ENCODE results near the gene STAB2. TPM values are rescaled to one million over a fixed set of nuclear protein-coding genes. Genes with fewer than 3 reads are reported as not detected.

STAB2 gene
- total and polyA plus RNA-seq, 2 of the 4 experiments (the other 2 are of a cell fraction) = not detected

DNA sequence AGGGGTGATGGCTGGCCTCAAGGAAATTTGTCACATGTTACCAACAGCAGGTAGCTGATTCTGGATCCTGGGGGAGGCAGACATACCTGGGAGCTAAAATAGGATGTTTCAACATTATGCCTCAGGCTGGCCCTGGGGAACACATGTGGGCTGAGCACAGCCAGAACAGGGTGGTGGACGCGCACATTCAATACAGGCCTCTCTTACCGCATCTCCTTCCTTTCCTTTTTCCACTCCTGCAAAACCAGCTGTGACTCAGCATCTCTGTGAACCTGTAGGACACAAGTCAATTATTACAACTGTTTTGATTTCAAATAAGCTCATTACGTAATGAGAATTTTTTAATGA lies 193.0 kb downstream of the STAB2 start:
- no CpG with 5 or more reads among the region's 4 CpGs for WGBS, 2 experiments (ENCODE audit: extremely low coverage in 2 of 2, insufficient read length in 1 of 2)
- H2BK15ac ChIP-seq (ENCODE audit: low read depth, low read length) = no peak overlapping the region
- H2AFZ ChIP-seq (replicated peaks; ENCODE audit: low read length, poor library complexity) = peak overlapping the region; percentile 40
- H3K9ac ChIP-seq (ENCODE audit: low read depth, low read length) = no peak overlapping the region
- H4K8ac ChIP-seq (ENCODE audit: low read depth in 2 of 2, low read length in 2 of 2) = no peak overlapping the region
- H2BK5ac ChIP-seq (ENCODE audit: low read depth, low read length, poor library complexity, severe bottlenecking) = no peak overlapping the region
- H4K20me1 ChIP-seq (ENCODE audit: insufficient read depth, low read length) = no peaks in the 10 kb centered on the region
- H2BK20ac ChIP-seq (ENCODE audit: low read depth, low read length) = no peak overlapping the region; the same call in 1 of the 2 replicates
- no peaks in the 10 kb centered on the region; a peak in 1 of 4 replicates for H3K79me1 ChIP-seq (ENCODE audit: low read depth in 1 of 2, low read length in 2 of 2)
- H3K56ac ChIP-seq (ENCODE audit: extremely low read depth, insufficient read depth, low read length) = no peak overlapping the region
- POLR2A ChIA-PET (ENCODE audit: unreplicated experiment) = no interaction called here
- DNase-seq (peak; percentile 46), ATAC-seq (ENCODE audit: low read depth) (peak; percentile 24; the same call in 1 of the 2 replicates)
- BruUV-seq (replicated peaks) = no TSS peak
- in situ Hi-C loops (cut with MboI; ENCODE audit: low sequenced_read_pairs) (no loop called here), intact Hi-C loops (cut with micrococcal nuclease) (no loop called here), dilution Hi-C loops (cut with HindIII; ENCODE audit: low sequenced_read_pairs, unreplicated experiment) (no loop called here)
- no peak overlapping the region for H2BK120ac ChIP-seq (ENCODE audit: low read depth, low read length)
- H4K91ac ChIP-seq (ENCODE audit: insufficient read depth, low read depth, low read length) = no peak overlapping the region
- H3K4me2 ChIP-seq (ENCODE audit: low read depth, low read length) = no peak overlapping the region
- peak overlapping the region; percentile 56 for H2AK9ac ChIP-seq (replicated peaks; ENCODE audit: low read depth, low read length, poor library complexity)
- peaks cover 8% of the 10 kb centered on the region for H3K4me1 ChIP-seq (ENCODE audit: control insufficient read depth, insufficient read depth, low read length)
- CTCF ChIA-PET = interaction anchor here (1.4 kb wide), 1 partner anchor 10 kb away, joined by 4 read pairs; no protein-coding TSS in a partner anchor
- peak overlapping the region; percentile 53 for H3K14ac ChIP-seq (replicated peaks; ENCODE audit: low read depth, low read length)
- peak overlapping the region; percentile 5; the same call in 1 of the 2 replicates for H3K27ac ChIP-seq (ENCODE audit: insufficient read depth, low read length)
- no peaks in the 10 kb centered on the region for H3K9me3 ChIP-seq (ENCODE audit: control insufficient read depth, insufficient read depth, low read length)
- peak overlapping the region; percentile 34; the same call in 1 of the 2 replicates for H3K23ac ChIP-seq (ENCODE audit: low read depth, low read length)
- peaks cover 27% of the 10 kb centered on the region for H3K36me3 ChIP-seq (ENCODE audit: control insufficient read depth, insufficient read depth, low read length)
- TF ChIP-seq CEBPB (IDR thresholded peaks at IDR 0.05; ENCODE audit: low read depth, low read length) = no peak
- TF ChIP-seq MXI1 (IDR thresholded peaks at IDR 0.05; ENCODE audit: borderline replicate concordance, low read depth, low read length) = no peak
- TF ChIP-seq NFE2L2 (IDR thresholded peaks at IDR 0.05; ENCODE audit: low read depth, low read length) = peak; percentile 49; the same call in 1 of the 2 replicates
- no peak overlapping the region for H3K18ac ChIP-seq (ENCODE audit: low read depth, low read length)
- peak overlapping the region; percentile 52 for H3K4ac ChIP-seq (ENCODE audit: low read depth, low read length)
- H4K5ac ChIP-seq (ENCODE audit: low read depth, low read length) = no peak overlapping the region
- H3K9me1 ChIP-seq (ENCODE audit: insufficient read depth, low read length) = peaks cover 15% of the 10 kb centered on the region
- H3K27me3 ChIP-seq (ENCODE audit: control insufficient read depth, insufficient read depth, low read length) = no peaks in the 10 kb centered on the region
- peak overlapping the region; percentile 43; the same call in 1 of the 2 replicates for H2AK5ac ChIP-seq (ENCODE audit: low read depth, low read length)
- no peak overlapping the region for H3K4me3 ChIP-seq (ENCODE audit: insufficient read depth, low read depth, low read length)
